ENCODE measurements around the gene CACNA1D.

DNA sequence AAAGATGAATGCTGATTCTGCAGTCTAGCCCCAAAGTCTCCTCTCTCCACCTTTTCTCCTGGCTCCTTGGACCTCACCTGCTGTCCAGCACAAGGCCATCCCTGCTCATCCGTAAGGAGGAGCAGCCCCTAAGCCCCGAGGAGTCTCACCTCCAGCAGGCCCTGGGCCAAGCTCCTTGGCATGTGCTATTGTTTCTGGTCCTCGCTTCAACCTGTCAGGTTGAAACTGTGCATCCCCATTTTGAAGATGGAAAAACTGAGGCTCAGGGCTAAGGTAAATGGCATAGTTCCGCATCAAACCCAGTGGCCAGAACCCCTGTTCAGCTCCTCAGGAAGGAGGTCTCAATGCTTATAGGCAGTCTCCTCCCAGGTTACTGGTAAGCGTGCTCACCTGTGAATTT lies 325.7 kb downstream of the CACNA1D start:
- TF ChIP-seq NFRKB (IDR thresholded peaks at IDR 0.05) (no peak), FOXK2 (IDR thresholded peaks at IDR 0.05) (no peak), ELF4 (IDR thresholded peaks at IDR 0.05) (no peak)
- TF ChIP-seq, protein P1, sequence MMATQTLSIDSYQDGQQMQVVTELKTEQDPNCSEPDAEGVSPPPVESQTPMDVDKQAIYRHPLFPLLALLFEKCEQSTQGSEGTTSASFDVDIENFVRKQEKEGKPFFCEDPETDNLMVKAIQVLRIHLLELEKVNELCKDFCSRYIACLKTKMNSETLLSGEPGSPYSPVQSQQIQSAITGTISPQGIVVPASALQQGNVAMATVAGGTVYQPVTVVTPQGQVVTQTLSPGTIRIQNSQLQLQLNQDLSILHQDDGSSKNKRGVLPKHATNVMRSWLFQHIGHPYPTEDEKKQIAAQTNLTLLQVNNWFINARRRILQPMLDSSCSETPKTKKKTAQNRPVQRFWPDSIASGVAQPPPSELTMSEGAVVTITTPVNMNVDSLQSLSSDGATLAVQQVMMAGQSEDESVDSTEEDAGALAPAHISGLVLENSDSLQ (IDR thresholded peaks at IDR 0.05) = no peak

All from HEK293T (cell line).